KOPT-K1 (cell line): Measurements from ENCODE around the gene PSMD2.

Source experiments
- H3K27ac ChIP-seq: fragments of 200-600 bp; sonication (generic); 2 replicates; pipeline ENCODE4 v1.5.1; 2016; ENCODE audit warnings: antibody characterized with exemption, mild to moderate bottlenecking, low read depth, low read length; ENCODE audit not compliant: poor library complexity, severe bottlenecking
- H3K36me3 ChIP-seq: fragments of 200-600 bp; sonication (generic); 2 replicates; pipeline ENCODE4 v1.5.1; 2017; ENCODE audit warnings: antibody characterized with exemption, mild to moderate bottlenecking, low read length, moderate library complexity; ENCODE audit not compliant: insufficient read depth
- H3K9me3 ChIP-seq: fragments of 200-600 bp; sonication (generic); 2 replicates; pipeline ENCODE4 v1.5.1; 2017; ENCODE audit warnings: antibody characterized with exemption, low read length, mild to moderate bottlenecking; ENCODE audit not compliant: insufficient read depth, poor library complexity, severe bottlenecking

The PSMD2 gene

GRCh38 chr3:184298759-184299487 is at the start of gene PSMD2:
Gene PSMD2 (plus strand): TSS chr3:184299241. CDS start chr3:184299267, 26 bp downstream.
- H3K27ac ChIP-seq: peak within 1 kb of the TSS; percentile 67
- H3K36me3 ChIP-seq: peaks cover 39% of the 10 kb centered on the region
- no peaks in the 10 kb centered on the region for H3K9me3 ChIP-seq

GRCh38 chr3:184249412-184250166 is 49.5 kb upstream of the PSMD2 start, which contains the start of gene EEF1AKMT4:
Gene EEF1AKMT4 (plus strand): TSS chr3:184249672. CDS start chr3:184249695, 23 bp downstream.
- peak within 1 kb of the TSS; percentile 79 for H3K27ac ChIP-seq
- H3K9me3 ChIP-seq: no peaks in the 10 kb centered on the region
- peaks cover 17% of the 10 kb centered on the region for H3K36me3 ChIP-seq

- H3K9me3 ChIP-seq: no peaks in the 10 kb centered on the region
- peaks cover 10% of the 10 kb centered on the region for H3K36me3 ChIP-seq
- peak overlapping the region; percentile 79 for H3K27ac ChIP-seq
These were observed 48.7 kb upstream of the PSMD2 start for GRCh38 chr3:184250167-184250828.

- H3K36me3 ChIP-seq: no peaks in the 10 kb centered on the region
- no peak overlapping the region for H3K27ac ChIP-seq
- no peaks in the 10 kb centered on the region for H3K9me3 ChIP-seq
These were observed 43.6 kb upstream of the PSMD2 start for GRCh38 chr3:184255291-184256039.

GRCh38 chr3:184257083-184257915 is 41.7 kb upstream of the PSMD2 start:
- Histone ChIP-seq H3K9me3 (no peaks in the 10 kb centered on the region), H3K36me3 (no peaks in the 10 kb centered on the region), H3K27ac (no peak overlapping the region)

GRCh38 chr3:184258926-184259325 is 40.1 kb upstream of the PSMD2 start:
- no peak overlapping the region for H3K27ac ChIP-seq
- no peaks in the 10 kb centered on the region for H3K36me3 ChIP-seq
- H3K9me3 ChIP-seq: no peaks in the 10 kb centered on the region

- Histone ChIP-seq H3K27ac (no peak overlapping the region), H3K36me3 (no peaks in the 10 kb centered on the region), H3K9me3 (no peaks in the 10 kb centered on the region)
These were observed 39.6 kb upstream of the PSMD2 start for GRCh38 chr3:184259396-184259877.

- Histone ChIP-seq H3K9me3 (no peaks in the 10 kb centered on the region), H3K27ac (no peak overlapping the region)
These were observed 38.9 kb upstream of the PSMD2 start for GRCh38 chr3:184259878-184260723.

GRCh38 chr3:184260724-184261269 is 38.2 kb upstream of the PSMD2 start:
- no peak overlapping the region for H3K27ac ChIP-seq
- no peaks in the 10 kb centered on the region for H3K9me3 ChIP-seq
- no peaks in the 10 kb centered on the region for H3K36me3 ChIP-seq

More at GRCh38 chr3:184259878-184260723, 38.9 kb upstream of the PSMD2 start:
- H3K36me3 ChIP-seq: no peaks in the 10 kb centered on the region

GRCh38 chr3:184261270-184261853 is 37.7 kb upstream of the PSMD2 start, which contains the start of gene CAMK2N2:
Gene CAMK2N2 (minus strand): TSS chr3:184261553. CDS start chr3:184261285, 268 bp downstream.
- Histone ChIP-seq H3K36me3 (no peaks in the 10 kb centered on the region), H3K9me3 (no peaks in the 10 kb centered on the region), H3K27ac (no peak within 1 kb of the TSS)

GRCh38 chr3:184261854-184262763 is 36.9 kb upstream of the PSMD2 start:
- no peak overlapping the region for H3K27ac ChIP-seq
- no peaks in the 10 kb centered on the region for H3K36me3 ChIP-seq
- H3K9me3 ChIP-seq: peaks cover 1% of the 10 kb centered on the region

GRCh38 chr3:184262764-184263179 is 36.3 kb upstream of the PSMD2 start:
- Histone ChIP-seq H3K36me3 (no peaks in the 10 kb centered on the region), H3K9me3 (peaks cover 8% of the 10 kb centered on the region), H3K27ac (no peak overlapping the region)
